Activated T-cell treated with anti-CD3 and anti-CD28 coated beads, Interleukin-2, amount 50 U/mL, for 4 hours (primary cell): ENCODE results near the gene MEIS3. TPM values are rescaled to one million over a fixed set of nuclear protein-coding genes. Genes with fewer than 3 reads are reported as not detected.
"Not testable (repeated sequence)": the region's sequence is repeated elsewhere in the genome, so short reads cannot be mapped to it uniquely, and the experiment has no call there.

Experiments
- ATAC-seq, 2 donors: fragments of 200-7000 bp; cut with Tn5 transposase; one replicate each; pipeline ENCODE4 v1.10.0; 2021
- DNase-seq: peaks from one replicate; pipeline ENCODE4 v3.0.0-alpha.2; 2020
- H3K27me3 Mint-ChIP-seq: one replicate; pipeline ENCODE4 v1.8.0; 2021; ENCODE audit warnings: low read depth, mixed read lengths
- H3K36me3 Mint-ChIP-seq: one replicate; pipeline ENCODE4 v1.8.0; 2022; ENCODE audit warnings: mixed read lengths; ENCODE audit not compliant: insufficient read depth
- H3K4me1 Mint-ChIP-seq: one replicate; pipeline ENCODE4 v1.8.0; 2021; ENCODE audit warnings: low read depth, mixed read lengths
- H3K4me3 Mint-ChIP-seq: one replicate; pipeline ENCODE4 v1.8.0; 2021; ENCODE audit warnings: mild to moderate bottlenecking, moderate library complexity, mixed read lengths
- H3K9me3 Mint-ChIP-seq: one replicate; pipeline ENCODE4 v1.8.0; 2021; ENCODE audit warnings: mixed read lengths
- total RNA-seq, 3 donors: library from RNA; stranded (reverse); gene quantifications; one replicate each; pipeline ENCODE4 v1.2.1, GENCODE V29; 2021

Gene MEIS3
- total RNA-seq, 3 donors from 2014 or later = 0.16 TPM; not detected in 2

DNA sequence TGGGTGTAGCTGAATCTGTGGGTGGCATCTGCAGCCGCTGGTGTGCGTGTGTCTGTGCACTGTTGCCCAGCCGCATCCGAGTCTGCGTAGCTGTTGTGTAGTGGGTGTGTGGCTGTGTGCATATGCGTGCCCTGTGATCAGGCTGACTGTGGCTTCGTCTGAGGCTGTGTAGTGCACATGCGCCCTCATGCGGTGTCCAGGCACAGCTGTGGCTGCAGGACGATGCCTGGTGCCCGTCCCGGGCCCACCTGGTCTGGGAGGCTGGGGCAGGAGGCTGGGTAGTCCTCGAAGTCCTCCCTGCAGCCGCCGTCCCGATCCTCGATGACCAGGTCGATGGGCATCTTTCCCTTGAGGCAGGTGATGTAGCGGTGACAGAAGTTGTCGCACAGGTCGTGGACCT is 4.9 kb downstream of the MEIS3 start:
- Mint-ChIP-seq H3K4me3 (no peak overlapping the region), H3K9me3 (no peaks in the 10 kb centered on the region), H3K4me1 (peaks cover 11% of the 10 kb centered on the region), H3K36me3 (no peaks in the 10 kb centered on the region), H3K27me3 (peaks cover 54% of the 10 kb centered on the region)
- no peak for ATAC-seq
- no peak for DNase-seq

DNA sequence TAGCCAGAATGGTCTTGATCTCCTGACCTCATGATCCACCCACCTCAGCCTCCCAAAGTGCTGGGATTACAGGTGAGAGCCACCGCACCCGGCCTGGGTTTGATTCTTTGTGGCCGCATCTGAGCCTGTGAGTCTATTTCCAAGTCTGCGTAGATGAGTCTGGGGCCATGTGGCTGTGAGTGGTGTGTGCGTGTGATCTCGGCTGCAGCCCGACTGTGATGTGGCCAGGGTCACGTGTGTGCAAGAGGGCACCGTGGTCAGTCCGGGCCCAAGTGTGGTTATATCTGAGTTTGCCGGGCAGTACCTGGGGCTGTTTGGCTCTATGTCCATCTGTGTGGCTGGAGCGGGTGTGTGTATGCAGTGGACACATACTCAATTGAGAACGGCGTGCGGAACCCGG is 5.4 kb downstream of the MEIS3 start:
- H3K4me1 Mint-ChIP-seq = peaks cover 11% of the 10 kb centered on the region
- no peaks in the 10 kb centered on the region for H3K36me3 Mint-ChIP-seq
- ATAC-seq = no peak
- no peak overlapping the region for H3K4me3 Mint-ChIP-seq
- no peaks in the 10 kb centered on the region for H3K9me3 Mint-ChIP-seq
- DNase-seq = no peak
- peaks cover 59% of the 10 kb centered on the region for H3K27me3 Mint-ChIP-seq

DNA sequence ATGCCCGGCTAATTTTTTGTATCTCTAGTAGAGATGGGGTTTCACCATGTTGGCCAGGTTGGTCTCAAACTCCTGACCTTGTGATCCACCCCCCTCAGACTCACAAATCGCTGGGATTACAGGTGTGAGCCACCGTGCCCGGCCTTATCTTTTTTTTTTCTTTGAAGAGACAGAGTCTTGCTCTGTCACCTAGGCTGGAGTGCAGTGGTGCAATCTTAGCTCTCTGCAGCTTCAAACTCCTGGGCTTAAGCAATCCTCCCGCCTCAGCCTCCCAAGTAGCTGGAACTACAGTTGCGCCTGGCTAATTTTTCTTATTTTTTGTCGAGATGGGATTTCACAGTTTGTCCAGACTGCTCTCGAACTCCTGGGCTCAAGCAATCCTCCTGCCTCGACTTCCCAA is 7.6 kb downstream of the MEIS3 start:
- DNase-seq, H3K4me3 Mint-ChIP-seq, ATAC-seq, H3K36me3 Mint-ChIP-seq, H3K9me3 Mint-ChIP-seq, H3K4me1 Mint-ChIP-seq: not testable (repeated sequence)
- peaks cover 55% of the 10 kb centered on the region for H3K27me3 Mint-ChIP-seq

DNA sequence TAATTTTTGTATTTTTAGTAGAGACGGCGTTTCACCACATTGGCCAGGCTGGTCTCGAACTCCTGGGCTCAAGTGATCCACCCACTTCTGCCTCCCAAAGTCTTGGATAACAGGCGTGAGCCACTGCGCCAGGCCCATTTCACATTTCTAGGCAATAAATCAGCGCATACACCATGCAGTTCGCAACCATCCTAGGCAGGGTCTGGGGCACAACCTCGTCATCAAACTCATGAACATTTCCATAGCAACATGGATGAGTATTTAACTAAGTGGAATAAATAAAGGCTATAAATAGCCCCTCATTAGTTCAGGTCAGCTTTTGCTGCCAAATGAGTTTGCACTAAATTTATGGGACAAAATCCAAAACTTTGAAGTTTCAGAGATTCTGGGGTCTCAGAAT is 8.2 kb downstream of the MEIS3 start:
- Mint-ChIP-seq H3K4me1 (peaks cover 1% of the 10 kb centered on the region), H3K4me3 (no peak overlapping the region), H3K9me3 (no peaks in the 10 kb centered on the region), H3K27me3 (peaks cover 55% of the 10 kb centered on the region), H3K36me3 (no peaks in the 10 kb centered on the region)
- no peak for ATAC-seq
- DNase-seq = no peak

DNA sequence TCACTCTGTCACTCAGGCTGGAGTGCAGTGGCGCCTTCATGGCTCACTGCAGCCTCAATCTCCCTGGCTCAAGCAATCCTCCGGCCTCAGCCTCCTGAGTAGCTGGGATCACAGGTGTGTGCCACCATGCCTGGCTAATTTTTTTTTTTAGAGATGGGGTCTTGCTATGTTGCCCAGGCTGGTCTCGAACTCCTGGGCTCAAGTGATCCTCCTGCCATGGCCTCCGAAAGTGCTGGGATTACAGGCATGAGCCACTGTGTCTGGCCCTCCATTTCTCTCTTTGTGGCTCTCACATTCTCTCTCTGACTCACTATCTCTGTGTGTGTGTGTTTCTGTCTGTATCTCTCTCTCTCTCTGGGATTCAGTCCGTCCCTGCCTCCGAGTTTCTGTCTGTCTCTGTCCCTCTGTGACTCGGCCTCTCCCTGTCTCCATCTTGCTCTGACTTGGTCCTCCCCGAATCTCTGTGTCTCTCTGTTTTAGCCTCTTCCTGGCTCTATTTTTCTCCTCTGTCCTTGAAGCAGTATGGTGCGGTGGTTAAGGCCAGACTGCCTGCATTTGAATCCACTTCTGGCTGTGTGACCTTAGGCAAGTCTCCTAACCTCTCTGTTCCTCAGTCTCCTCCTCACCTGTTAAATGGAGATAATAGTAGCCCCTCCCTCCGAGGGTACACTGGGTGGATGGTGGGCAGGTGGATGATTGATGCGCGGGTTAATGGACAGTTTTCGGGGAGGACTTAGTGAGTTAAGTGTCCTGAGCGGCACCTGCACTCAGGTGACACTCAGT is 11.0 kb downstream of the MEIS3 start:
- Mint-ChIP-seq H3K27me3 (peaks cover 63% of the 10 kb centered on the region), H3K9me3 (no peaks in the 10 kb centered on the region)

DNA sequence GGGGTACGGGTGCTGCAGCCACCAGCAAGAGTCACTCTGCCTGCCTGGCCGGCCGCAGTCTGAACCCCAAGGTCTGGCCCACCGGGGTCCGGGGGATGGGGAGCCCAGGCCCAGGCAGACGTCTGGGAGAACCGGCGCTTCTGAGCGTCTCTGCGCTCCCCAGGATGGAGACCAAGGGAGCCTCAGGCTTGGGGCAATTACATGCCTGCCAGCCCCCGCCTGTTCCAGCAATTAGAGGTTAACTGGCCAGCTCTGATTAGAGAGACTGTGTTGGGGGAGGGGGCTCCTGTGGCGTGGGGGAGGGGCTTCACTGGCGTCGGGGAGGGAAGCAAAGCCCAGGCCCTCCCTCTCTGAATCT is 11.9 kb downstream of the MEIS3 start:
- no peaks in the 10 kb centered on the region for H3K9me3 Mint-ChIP-seq
- no peak for DNase-seq
- H3K27me3 Mint-ChIP-seq = peaks cover 69% of the 10 kb centered on the region

More for the DNA sequence above, 11.0 kb downstream of the MEIS3 start:
- H3K4me1 Mint-ChIP-seq = peaks cover 1% of the 10 kb centered on the region
- DNase-seq (no peak), ATAC-seq (no peak)
- no peak overlapping the region for H3K4me3 Mint-ChIP-seq
- no peaks in the 10 kb centered on the region for H3K36me3 Mint-ChIP-seq

DNA sequence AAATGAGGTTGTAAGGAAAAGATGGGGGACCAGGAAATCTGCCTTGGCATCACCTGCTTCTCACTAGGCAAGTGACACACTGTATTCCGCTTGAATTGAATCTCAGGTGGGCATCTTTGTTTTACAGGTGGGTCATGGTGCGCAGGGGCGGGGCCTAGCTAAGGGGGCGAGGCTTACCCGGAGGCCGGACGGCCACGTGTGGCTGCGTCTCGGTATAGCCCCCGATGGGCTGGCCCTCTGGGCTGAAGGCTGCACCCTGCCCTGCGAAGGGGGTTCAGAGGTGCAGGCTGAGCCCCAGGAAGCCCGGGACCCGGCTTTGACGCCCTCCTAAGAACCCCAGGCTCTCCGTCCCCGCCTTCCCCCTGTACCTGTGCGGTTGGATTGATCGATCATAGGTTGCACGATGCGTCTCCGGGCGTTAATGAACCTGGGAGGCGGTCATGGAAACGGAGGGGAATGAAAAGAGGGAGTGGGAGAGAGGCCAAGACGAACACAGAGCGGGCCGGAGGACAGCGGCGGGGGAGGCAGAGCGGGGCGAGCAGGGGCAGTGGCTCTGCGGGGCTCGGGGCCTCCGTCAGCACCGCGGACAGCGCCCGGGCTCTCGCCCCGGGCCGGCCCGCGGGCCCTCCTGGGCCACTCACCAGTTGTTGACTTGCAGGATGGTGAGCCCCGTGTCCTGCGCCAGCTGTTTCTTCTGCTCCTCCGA is 12.5 kb downstream of the MEIS3 start:
- DNase-seq (no peak), ATAC-seq (peak in 1 of 2 donors; percentile 55)
- peaks cover 1% of the 10 kb centered on the region for H3K4me1 Mint-ChIP-seq
- no peaks in the 10 kb centered on the region for H3K9me3 Mint-ChIP-seq
- peaks cover 68% of the 10 kb centered on the region for H3K27me3 Mint-ChIP-seq
- H3K36me3 Mint-ChIP-seq = no peaks in the 10 kb centered on the region
- no peak overlapping the region for H3K4me3 Mint-ChIP-seq

More for the DNA sequence above, 11.9 kb downstream of the MEIS3 start:
- Mint-ChIP-seq H3K4me1 (peaks cover 1% of the 10 kb centered on the region), H3K36me3 (no peaks in the 10 kb centered on the region), H3K4me3 (no peak overlapping the region)
- ATAC-seq = peak in 1 of 2 donors; percentile 24

DNA sequence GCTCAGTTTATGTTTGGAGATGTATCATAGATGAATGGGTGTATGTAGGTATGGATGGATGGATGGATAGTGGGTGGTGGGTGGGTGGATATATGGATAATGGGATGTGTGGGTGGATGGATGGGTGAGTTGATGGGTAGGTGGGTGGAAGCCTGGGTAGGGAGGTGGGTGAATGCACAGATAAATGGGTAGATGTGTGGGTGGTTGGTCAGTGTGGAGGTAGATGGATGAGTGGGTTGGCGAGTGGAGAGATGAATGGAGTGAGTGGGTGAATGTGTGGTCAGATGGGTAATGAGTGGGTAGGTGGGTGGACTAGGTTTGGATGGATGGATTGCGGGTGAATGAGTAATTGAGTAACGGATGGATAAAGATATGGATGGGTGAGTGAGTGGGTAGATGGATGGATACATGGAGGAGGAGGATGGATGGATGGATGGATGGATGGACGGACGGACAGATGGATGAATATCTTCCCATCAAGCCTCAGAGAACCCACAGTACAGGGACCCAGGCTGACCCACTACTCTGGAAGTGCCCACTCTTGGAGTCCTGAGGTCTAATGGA is 13.4 kb downstream of the MEIS3 start:
- no peak overlapping the region for H3K4me3 Mint-ChIP-seq
- peaks cover 70% of the 10 kb centered on the region for H3K27me3 Mint-ChIP-seq
- no peaks in the 10 kb centered on the region for H3K36me3 Mint-ChIP-seq
- peaks cover 1% of the 10 kb centered on the region for H3K4me1 Mint-ChIP-seq
- DNase-seq (no peak), ATAC-seq (no peak)
- H3K9me3 Mint-ChIP-seq = no peaks in the 10 kb centered on the region

DNA sequence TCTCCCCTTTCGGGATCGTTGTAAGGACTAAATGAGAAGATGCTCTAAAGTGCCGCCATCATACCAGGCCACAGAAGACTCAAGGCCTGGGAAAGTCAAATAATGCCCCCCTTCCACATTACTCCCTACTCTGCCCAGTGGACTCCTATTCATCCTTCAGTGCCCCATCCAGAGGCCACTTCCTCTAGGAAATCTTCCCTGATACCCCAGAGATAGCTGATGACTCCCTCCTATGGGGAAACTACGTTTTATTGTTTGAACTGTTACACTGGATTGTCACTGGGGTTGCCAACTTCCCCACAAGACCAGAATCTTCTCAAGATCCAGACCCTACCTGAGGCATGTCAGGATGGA is 14.2 kb downstream of the MEIS3 start:
- Mint-ChIP-seq H3K4me1 (peaks cover 1% of the 10 kb centered on the region), H3K9me3 (no peaks in the 10 kb centered on the region), H3K27me3 (peaks cover 70% of the 10 kb centered on the region), H3K4me3 (no peak overlapping the region), H3K36me3 (no peaks in the 10 kb centered on the region)
- no peak for ATAC-seq
- DNase-seq = no peak

DNA sequence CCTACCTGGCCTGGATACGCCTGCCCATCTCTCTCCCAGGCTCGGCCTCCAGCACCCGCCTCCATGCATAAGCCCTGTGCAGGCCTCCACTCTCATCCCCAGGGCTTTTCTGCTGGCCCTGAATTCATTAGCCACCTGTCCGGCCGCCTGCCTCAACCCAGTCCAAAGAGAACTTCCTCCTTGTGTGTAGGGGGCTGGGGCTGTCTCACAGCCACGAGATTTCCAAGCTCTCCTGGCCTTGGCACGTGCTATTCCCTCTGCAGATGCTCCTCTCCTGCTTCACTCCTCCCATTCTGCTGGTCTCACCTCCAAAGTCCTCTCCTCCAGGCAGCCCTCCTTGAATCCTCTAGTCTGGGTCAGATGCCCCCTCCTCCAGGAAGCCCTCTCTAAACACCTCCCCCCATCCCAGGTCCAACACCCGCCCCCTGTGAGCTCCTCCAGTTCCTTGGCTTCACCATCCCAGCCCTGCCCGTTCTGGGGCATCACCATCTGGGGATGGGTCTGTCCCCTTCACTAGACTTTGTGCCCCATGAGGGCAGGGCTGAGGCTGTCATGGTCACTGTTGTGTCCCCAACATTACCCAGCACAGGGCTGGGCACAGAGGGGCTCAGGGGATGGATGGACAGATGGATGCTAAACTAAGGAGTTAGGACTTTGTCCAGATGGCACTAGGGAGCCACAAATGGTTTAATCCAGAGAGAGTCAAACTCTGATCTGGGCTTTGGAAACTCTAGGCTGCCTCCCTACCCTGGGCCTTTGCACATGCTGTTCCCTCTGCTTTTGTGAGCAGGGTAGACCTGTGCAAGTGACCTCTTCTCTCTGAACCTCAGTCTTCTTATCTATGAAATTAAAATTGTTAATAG is 14.8 kb downstream of the MEIS3 start:
- no peaks in the 10 kb centered on the region for H3K9me3 Mint-ChIP-seq
- H3K4me1 Mint-ChIP-seq = peaks cover 1% of the 10 kb centered on the region
- H3K4me3 Mint-ChIP-seq = no peak overlapping the region
- ATAC-seq = no peak
- no peaks in the 10 kb centered on the region for H3K36me3 Mint-ChIP-seq
- DNase-seq = no peak
- H3K27me3 Mint-ChIP-seq = peaks cover 67% of the 10 kb centered on the region

DNA sequence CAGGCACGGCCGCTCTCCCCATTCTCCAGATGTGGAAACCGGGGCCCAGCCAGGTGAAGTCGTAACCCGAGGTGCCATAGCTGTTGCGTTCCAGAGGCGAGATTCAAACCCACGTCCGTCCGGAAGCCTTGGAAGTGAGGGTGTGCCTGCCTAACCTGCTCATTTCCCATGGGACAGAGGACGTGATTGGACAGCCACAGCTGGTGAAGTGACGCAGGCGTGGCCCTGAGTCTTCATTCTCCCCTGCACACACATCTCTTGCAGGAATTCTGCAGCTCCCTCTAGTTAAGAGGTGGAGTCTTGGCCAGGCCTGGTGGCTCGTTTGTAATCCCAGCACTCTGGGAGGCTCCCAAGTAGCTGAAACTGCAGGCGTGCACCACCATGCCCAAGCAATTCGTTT is 16.8 kb downstream of the MEIS3 start:
- H3K9me3 Mint-ChIP-seq = no peaks in the 10 kb centered on the region
- no peak for ATAC-seq
- H3K4me3 Mint-ChIP-seq = no peak overlapping the region
- H3K27me3 Mint-ChIP-seq = peaks cover 51% of the 10 kb centered on the region
- peaks cover 1% of the 10 kb centered on the region for H3K4me1 Mint-ChIP-seq
- DNase-seq = no peak
- no peaks in the 10 kb centered on the region for H3K36me3 Mint-ChIP-seq

DNA sequence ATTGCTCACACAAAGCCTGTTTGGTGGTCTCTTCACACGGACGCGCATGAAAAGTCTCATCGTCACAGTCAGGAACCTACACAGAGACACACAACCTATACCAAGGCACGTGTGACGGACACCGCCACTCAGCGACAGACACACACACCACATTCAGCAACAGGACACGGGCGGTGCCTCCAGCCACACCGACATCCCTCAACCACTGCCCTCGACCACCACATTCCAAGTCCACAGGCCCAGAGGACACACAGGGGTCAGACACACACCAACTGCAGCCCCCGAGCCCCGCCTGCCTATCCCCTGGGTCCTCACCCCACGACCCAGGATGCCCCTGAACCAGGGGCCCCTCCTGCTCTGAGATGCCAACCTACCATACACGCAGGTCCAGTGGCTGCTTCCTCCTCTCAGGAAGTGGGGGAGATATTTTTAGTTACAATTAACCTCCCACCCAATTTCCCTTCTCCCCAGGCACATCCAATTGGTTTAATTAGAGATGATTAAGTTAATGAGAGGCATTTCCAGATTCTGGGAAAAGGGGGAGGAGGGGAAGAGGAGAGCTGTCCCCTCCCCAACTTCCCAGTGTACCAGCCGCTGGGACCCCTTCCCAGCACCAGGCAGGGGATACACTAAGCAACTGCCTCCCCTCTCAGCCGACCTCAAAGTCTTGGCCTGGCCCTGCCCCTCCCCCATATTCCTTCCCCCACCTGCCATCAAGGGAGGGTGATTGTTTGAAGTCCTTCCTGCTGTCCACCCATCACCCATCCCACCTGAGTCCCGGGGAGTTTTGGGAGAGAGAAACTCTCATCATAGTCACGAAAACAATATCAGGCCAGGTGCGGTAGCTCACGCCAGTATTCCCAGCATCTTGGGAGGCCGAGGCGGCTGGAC is 20.4 kb downstream of the MEIS3 start:
- no peak for ATAC-seq
- no peaks in the 10 kb centered on the region for H3K36me3 Mint-ChIP-seq
- H3K9me3 Mint-ChIP-seq = no peaks in the 10 kb centered on the region
- no peak for DNase-seq
- H3K4me3 Mint-ChIP-seq = no peak overlapping the region
- H3K27me3 Mint-ChIP-seq = peaks cover 26% of the 10 kb centered on the region
- no peaks in the 10 kb centered on the region for H3K4me1 Mint-ChIP-seq

DNA sequence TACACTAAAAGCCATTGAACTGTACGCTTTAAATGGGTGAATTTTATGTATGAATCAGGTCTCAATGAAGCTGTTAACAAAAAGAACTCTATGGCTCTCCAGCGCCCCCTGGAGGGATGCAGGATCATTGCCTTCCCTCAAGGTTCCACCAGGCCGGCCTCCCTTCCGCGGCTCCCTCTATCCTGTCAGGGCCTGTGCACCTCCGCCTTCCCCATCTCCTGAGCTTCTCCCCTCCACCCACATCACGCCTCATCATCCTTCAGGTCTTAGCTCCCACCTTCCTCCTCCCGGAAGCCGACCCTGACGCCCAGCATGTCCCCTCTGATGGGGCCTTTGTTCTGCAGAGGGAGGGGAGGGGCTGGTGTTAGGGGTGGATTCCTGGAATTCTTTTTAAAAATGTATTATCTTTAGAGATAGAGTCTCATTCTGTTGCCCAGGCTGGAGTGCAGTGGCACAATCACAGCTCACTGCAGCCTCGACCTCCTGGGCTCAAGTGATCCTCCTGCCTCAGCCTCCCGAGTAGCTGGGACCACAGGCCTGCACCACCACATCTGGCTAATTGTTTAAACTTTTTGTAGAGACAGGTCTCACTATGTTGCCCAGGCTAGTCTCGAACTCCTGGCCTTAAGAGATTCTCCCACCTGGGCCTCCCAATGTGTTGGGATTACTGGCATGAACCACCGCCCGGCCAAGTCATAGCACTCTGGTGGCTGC is 27.7 kb downstream of the MEIS3 start:
- peaks cover 2% of the 10 kb centered on the region for H3K4me1 Mint-ChIP-seq
- DNase-seq (peak; percentile 81), ATAC-seq (peak; percentile 82 to 87)
- peaks cover 15% of the 10 kb centered on the region for H3K27me3 Mint-ChIP-seq
- H3K9me3 Mint-ChIP-seq = no peaks in the 10 kb centered on the region
- H3K4me3 Mint-ChIP-seq = no peak overlapping the region
- no peaks in the 10 kb centered on the region for H3K36me3 Mint-ChIP-seq
